DMS79 treated with DMSO at 0.1 percent for 48 hours (cell line): Measurements from ENCODE around the gene S1PR4.
A peak's percentile ranks its signal among the peaks of the same experiment; 100 is the strongest.

Source experiments
- DNase-seq: peaks from one replicate; lab custom pipeline; 2025; lab: John Stamatoyannopoulos, UW

S1PR4 gene, protein sequence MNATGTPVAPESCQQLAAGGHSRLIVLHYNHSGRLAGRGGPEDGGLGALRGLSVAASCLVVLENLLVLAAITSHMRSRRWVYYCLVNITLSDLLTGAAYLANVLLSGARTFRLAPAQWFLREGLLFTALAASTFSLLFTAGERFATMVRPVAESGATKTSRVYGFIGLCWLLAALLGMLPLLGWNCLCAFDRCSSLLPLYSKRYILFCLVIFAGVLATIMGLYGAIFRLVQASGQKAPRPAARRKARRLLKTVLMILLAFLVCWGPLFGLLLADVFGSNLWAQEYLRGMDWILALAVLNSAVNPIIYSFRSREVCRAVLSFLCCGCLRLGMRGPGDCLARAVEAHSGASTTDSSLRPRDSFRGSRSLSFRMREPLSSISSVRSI

DNA sequence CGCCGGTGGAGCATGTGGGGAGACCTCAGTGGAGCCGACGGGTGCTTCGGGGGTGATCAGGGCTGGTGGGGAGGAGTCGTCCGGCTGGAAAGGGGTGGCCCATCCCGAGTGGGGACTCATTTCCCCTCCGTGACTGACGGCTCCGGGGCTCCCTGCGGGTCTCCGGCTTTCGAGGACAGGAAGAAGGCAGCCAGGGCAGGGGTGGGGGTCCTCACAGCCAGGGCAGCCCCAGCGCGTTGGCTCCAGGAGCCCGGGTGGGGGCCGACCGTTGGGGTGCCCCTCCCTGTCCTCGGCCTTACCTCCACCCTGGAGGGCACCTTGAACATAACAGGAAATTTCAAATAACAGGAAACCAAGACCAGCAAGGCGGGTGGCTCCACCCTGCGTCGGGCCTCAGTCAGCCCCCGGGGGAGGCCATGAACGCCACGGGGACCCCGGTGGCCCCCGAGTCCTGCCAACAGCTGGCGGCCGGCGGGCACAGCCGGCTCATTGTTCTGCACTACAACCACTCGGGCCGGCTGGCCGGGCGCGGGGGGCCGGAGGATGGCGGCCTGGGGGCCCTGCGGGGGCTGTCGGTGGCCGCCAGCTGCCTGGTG is at the start of gene S1PR4:
S1PR4 (plus strand) TSS at position 393 of the 596 bp plus-strand sequence; CDS start at position 417, 24 bp downstream.
- DNase-seq: no peak

DNA sequence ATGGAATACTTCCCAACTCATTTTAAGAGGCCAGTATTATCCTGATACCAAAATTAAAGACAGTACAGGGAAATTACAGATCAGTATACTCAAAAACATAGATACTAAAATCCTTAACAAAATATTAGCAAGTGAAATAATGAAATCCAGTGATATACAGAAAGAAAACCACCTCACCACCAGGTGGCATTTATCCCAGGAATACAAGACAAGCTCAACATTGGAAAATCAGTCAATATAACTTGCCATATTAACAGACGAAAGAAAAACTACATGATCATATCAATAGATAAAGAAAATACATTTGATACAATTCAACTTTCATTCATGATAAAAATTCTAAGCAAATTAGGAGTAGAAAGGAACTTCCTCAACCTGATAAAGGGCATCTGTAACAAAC is 49.5 kb upstream of the S1PR4 start:
- peak; percentile 7 for DNase-seq

DNA sequence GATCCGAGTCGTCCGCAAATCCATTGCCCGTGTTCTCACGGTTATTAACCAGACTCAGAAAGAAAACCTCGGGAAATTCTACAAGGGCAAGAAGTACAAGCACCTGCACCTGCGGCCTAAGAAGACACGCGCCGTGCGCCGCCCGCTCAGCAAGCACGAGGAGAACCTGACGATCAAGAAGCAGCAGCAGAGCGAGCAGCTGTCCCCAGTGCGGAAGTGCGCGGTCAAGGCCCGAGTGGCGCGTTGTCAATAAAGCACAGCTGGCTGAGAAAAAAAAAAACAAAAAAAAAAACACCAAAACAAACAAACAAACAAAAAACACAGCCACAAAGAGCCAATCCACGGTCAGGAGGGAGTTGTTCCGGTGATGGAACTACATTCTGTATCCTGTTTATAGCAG is 47.4 kb upstream of the S1PR4 start:
- DNase-seq: no peak

DNA sequence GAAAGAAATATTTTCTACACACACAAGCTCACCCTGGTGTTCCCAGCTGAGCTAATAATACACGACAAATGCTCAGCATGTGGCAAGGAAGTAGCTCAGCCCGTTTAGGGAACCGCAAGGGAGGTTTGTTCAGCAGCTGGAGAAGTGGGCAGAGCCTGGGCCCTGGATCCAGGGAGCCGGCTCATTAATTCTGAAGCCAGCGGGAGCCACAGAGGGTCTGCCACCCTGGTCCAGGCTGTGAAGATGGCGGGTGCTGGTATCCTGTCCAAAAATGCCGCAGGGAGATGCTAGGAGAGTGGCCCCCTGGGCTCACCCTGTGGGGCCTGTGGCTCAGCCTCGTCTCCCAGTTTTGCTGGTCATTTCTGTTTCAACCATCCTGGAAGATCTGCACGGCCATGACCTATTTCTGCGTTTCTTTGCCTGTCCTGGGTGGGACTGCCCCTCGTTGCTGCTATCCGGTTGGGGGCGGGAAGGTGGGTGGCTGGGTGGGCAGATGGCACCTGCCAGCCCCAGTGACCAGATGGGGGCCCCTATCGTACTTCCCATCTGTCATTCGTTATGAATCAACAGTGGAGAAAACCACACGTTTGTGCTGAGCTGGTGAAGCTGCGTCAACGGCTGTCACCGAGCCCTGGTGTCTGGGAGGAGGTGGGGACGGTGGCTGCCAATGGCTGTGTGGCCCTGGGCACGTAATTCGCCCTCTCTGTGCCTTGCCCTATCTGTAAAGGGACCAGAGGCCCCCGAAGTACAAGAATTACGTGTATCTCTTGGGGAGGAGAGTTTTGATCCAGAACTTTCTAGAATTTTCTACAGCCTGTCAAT is 45.4 kb upstream of the S1PR4 start:
- peak; percentile 5 for DNase-seq

DNA sequence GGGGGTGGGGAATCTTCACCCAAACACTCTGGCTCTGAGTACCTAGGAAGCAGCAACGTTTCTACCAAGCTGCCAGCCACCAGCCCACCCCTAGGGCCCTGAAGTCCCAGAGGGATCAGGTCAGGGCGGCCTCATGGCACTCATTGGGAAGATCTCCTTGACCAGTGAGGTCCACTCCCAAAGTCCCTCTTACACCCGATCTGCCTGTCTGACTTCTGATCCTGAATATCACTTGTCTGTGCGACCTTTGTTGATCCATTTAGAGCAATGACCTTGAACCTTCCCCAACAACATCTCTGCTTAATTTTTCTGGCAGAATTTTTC is 44.8 kb upstream of the S1PR4 start:
- DNase-seq: no peak

DNA sequence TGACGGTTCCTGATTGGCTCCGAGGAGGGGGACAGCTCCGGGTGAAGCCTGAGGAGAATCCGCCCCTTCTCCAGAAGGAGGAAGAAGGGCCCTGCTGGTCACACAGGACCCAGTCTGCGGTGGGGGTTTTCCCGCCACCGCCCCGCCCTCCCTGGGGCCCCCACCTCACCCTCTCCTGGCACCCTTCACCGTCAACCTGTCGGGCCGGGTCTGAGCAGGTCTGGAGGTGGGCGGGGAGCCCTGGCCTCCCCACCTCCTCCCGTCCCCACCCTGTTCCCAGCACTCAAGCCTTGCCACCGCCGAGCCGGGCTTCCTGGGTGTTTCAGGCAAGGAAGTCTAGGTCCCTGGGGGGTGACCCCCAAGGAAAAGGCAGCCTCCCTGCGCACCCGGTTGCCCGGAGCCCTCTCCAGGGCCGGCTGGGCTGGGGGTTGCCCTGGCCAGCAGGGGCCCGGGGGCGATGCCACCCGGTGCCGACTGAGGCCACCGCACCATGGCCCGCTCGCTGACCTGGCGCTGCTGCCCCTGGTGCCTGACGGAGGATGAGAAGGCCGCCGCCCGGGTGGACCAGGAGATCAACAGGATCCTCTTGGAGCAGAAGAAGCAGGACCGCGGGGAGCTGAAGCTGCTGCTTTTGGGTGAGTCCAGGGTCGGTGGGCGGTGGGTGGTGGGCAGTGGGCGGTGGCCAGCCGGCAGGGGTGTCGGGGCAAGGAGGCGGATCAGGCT is 42.4 kb upstream of the S1PR4 start, which contains the start of gene GNA15:
GNA15 (plus strand) TSS at position 73 of the 723 bp plus-strand sequence; CDS start at position 491, 418 bp downstream.
- DNase-seq: peak; percentile 43

DNA sequence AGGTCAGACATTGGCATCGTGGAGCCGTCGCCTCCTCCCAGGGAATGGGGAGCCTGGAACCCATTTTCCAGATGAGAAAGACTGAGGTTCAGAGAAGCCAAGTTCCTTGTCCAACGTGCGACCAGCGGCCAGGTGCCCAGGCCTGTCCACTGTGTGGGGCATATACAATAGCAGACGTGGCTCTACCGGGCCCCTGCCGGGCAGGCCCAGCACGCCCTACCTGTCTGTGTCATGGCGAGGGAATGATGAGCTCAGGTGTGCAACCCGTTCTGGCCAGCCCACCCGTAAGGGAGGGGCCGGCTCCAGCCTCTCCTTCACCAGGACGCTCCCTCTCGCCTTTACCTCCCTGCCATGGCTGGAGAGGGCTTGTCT is 41.9 kb upstream of the S1PR4 start:
- no peak for DNase-seq

DNA sequence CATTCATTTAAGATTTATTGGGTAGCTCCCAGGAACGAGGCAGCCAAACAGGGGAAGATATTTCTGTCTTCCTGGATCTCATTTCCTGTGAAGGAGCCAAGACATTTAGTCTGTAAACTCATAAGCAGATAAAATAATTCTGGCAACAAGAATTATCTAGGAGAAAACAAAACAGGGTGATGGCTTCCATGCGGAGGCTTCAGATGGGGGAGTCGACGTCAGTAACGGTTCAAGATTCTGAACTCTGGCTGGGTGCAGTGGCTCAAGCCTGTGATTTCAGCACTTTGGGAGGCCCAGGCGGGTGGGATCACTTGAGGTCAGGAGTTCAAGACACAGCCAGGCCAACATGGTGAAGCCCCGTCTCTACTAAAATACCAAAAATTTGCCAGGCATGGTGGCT is 41.5 kb upstream of the S1PR4 start:
- no peak for DNase-seq

DNA sequence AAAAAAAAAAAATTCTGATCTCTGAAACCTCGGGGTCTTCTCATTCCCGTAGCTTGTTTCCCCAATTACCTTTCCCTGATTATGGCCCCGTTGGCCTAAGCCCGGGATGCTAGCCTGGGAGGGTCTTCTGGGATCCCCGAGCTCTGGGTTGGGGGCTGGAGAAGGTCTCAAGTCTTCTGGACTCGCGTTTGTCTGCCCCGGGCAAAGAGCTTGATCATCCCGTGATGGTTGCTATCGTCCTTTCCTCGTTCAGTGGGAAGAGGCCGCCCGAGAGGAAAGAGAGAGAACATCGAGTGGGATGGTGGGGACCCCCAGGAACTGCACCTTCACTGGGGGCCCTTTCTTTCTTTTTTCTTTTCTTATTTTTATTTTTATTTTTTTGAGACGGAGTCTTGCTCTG is 40.3 kb upstream of the S1PR4 start:
- DNase-seq: no peak

DNA sequence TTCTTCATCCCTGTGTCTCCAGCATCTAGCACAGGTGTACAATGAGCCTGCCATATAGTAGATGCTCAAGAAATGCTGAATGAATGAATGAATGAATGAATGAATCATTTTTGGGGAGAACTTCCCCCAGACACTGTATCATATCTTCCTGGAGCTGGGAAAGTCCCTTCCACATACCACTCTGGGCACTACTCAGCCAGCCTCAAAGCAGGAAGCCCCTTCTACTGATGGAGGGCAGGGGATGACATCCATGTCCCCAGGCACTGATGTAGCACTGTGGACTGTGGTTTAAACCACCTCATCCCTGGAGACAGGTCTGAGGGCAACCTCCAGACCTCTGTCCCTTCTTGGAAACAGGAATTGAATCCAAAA is 37.9 kb upstream of the S1PR4 start:
- DNase-seq: no peak

DNA sequence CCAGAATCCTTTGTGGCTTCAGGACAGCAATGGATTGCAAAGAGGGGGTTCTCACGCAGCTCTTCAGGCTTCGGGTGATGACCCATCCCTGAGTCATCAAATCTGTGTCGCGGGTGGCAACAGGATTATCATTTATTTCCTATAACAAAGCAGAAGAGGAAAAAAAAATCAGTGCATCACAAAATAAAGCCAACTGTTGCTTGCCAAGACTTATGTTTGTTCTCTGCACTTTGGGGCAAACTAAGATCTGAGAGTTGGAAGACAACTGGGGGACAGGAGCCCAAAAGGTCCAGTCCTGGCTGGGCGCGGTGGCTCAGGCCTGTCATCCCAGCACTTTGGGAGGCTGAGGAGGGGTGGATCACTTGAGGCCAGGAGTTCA is 36.3 kb upstream of the S1PR4 start:
- DNase-seq: no peak

DNA sequence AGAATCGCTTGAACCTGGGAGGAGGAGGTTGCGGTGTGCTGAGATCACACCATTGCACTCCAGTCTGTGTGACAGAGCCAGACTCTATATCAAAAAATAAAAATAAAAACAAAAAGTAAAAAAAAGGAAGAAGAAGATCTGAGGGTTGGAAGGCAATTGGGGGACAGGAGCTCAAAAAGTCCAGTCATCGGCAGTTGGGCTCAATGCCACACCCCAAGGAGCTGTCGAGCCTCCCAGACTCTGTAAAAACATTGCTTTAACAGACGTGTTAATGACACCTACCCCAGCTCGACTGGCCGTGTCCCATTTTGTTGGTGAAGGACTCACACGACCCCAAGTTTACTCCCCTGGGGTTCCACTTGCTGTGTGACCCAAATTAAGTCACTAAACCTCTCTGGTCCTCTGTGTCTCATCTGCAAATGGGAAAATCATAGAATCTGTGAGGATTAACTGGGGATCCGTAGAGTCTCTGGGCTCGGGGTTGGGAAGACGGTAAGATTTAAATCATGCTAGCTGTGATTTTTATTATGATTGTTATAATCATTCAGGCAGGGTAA is 35.7 kb upstream of the S1PR4 start:
- DNase-seq: no peak

DNA sequence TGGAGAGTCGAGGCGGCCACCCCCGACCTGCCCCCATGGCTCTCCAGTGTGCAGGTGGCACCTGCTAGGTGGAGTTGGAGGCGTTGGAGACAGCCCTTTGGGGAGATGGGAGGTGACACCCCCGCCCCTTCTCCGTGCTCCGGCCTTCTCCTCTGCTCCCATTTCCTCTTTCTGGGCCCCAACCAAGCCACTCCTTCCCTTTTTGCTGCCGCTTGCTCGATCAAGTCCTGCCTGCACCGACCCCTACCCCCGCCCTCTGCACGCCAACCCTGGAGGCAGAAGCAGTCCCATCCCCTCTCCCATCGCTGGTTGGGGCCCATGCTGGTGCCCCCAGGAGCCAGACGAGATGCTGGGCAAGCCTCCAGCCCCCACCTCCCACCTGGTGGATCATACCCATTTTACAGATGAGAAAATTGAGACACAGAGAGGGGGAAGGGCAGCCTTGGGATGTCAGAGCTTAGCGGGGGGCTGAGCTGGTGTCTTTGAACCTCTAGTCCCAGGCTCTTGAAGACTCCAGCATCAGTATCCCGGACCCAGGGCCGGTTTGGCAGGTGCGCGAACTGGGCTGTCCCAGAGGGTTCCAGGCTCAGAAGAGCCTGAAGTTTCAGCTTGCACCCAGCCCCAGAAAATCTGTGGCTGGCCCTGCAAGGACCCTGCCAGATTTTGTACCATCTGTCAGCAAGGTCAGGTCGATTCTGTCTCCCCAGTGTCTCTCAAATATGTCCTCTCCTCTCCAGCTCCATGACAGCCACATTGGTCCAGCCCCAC is 32.5 kb upstream of the S1PR4 start:
- no peak for DNase-seq

DNA sequence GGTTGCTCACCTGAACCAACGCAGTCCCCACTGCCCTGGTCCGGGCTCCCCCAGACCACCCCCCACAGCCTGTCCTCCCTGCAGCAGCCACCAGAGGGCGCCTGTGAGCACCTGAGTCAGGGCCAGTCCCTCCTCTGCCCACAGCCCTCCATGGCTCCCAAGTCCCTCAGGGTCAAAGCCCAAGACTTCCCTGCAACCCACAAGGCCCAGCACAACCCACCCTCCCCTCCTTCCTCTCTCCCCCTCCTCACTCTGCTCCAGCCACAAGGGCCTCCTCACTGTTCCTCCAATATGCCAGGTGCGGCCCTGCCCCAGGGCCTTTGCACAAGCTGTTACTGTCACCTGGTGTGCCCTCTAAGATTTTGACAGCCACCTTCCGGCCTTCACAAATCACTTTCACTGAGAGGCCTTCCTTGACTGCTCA is 31.9 kb upstream of the S1PR4 start:
- no peak for DNase-seq

DNA sequence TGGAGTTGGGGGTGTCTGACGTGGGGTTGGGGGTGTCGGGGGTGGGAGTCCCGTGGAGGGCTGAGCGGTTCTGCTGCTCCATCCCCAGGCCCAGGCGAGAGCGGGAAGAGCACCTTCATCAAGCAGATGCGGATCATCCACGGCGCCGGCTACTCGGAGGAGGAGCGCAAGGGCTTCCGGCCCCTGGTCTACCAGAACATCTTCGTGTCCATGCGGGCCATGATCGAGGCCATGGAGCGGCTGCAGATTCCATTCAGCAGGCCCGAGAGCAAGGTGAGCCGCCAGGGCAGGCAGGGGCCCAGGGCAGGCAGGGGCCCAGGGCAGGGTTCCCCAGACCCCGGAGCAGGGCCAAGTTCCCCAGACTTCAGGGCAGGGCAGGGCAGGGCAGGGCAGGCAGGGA is 30.1 kb upstream of the S1PR4 start:
- no peak for DNase-seq

DNA sequence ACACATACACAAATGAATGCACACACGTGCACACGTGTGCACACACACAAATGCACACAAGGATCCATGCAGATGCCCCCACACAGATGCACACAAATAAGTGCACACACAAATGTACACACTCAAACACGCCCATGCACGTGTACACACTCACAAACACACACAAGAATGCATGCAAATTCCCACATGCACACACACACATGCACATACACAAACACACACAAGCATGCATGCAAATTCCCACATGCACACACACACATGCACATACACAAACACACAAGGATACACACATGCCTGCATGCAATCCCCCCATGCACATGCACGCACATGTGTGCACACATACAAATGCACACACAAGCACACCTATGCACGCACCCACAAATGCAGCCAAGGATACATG is 29.5 kb upstream of the S1PR4 start:
- no peak for DNase-seq

DNA sequence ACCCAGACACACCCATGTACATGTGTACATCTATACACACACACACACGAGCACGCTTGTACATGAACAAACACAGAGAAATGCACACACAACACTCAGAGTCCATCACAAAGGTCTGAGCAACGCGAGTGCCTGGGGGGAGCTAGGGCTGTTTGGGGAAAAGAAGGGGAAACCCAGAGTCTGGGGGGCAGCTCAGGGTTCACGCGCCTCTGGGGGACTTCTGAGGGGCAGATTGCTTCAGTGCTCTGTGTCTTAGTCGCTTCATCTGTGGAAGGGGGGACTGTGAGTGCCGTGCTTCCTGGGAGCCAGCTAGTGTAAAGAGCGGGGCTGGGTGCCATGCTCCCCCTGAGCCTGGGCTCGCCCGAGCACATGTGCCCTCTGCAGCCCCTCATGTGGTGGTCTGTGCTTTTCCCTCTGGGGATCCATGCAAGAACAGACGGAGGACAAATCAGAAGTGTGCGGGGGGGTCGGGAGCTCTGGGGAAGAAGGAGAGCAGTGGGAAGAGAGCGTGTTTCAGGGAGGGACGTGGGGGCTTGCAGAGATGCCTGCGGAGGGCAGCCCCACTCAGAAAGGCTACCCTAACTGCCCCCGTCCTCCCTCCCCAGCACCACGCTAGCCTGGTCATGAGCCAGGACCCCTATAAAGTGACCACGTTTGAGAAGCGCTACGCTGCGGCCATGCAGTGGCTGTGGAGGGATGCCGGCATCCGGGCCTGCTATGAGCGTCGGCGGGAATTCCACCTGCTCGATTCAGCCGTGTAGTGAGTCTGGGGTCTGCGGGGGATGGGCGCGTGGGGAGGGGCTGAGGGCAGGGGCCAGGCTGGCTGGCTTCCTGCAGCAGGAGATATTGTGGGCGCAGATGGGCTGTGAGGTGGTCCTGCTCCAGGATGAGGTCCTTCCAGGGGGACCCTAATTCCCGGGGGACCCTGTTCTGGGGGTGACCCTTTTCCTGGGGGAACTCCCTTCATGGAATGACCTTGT is 28.8 kb upstream of the S1PR4 start:
- DNase-seq: no peak

DNA sequence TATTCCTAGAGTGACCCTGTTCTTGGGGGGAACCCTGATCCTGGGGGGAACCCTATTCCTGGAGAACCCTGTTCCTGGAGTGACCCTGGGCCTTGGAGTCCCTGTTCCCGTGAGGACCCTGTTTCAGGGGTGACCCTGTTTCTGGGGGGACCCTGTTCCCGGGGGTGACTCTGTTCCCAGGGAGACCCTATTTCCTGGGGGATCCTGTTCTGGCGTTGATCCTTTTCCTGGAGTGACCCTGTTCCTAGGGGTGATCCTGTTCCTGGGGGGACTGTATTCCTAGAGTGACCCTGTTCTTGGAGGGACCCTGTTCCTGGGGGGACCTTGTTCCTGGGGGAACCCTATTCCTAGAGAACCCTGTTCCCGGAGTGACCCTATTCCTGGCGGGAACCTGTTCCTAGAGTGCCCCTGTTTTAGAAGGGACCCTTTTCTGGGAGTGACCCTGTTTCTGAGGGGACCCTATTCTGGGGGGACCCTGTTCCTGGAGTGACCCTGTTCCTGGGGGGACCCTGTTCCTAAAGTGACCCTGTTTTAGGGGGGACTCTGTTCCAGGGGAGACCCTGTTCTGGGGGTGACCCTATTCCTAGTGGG is 27.7 kb upstream of the S1PR4 start:
- DNase-seq: no peak

DNA sequence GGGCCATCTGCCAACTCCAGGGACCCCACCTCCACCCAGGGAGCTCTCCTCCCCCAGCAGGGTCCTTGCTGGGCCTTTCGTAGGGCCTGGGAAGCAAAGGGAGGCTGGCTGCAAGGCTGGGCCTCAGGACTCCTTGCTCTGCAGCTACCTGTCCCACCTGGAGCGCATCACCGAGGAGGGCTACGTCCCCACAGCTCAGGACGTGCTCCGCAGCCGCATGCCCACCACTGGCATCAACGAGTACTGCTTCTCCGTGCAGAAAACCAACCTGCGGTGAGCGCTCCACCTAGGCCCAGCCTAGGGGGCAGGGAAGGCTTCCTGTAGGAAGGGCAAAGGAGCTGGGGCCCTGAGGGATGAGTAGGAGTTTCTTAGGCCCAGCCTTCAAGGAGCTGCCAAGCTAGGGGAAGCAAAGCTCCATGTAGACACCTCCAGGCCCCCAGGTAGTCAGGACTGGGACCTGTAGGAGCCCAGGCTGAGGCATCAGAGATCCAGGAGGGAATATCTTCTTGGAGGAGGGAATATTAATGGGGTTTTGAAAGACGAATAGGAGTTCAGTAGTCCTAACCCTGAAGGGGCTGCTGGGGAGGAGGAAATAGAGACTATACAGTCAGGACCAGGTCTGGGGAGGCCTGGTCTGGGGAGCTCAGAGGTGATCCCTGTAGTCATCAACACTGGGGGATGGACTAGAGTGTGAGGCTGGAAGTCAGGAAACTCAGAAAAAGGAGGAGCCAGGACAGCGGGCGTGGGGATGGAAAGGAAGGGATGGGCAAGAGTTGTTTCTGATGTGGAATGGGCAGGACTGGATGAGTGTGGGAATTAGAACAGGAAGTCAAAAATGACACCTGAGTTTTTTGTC is 26.8 kb upstream of the S1PR4 start:
- DNase-seq: no peak
